COLO668 (cell line): ENCODE results near the gene SLC6A3.
A peak's percentile ranks its signal among the peaks of the same experiment; 100 is the strongest.

Source experiments
- DNase-seq: peaks from one replicate; lab custom pipeline; 2025; ENCODE audit not compliant: unreplicated experiment; lab: John Stamatoyannopoulos, UW

Gene SLC6A3

DNA sequence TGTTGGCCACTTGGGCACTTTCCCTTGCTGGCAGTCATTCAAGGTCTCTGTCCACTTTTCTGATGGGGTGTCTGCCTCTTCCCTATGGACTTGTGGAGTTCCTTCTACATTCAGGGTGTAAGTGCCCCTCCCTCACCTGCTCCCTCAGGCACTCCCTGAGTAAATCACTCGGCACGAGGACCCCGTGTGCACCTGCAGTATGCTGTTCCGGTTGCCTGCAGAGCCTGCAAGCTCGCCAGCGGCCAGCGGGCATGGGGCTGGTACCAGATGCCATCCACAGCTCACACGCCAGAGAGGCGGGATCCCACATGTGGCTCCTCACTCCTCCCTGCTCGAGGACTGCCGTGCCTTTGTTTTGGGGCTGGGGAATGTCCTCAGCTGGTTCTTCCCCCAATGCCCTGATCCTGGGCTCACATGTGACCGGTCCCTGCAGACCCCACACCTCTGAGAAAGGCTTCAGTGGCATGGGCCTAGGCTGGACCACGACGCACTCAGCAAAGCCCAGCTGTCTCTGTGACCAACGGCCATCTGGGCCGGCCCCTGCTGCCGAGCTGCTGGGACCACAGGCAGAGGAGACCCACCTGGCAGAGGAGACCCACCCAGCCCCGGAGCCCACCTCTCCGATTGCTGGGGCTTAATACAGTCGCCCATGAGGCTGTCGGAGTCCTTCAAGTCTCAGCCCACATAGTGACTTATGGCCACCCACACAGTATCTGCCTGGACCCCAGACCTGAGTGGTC, 54.2 kb downstream of the SLC6A3 start:
- peak; percentile 21 for DNase-seq

GRCh38 chr5:1390333-1390732, 54.9 kb downstream of the SLC6A3 start:
- no peak for DNase-seq

- no peak for DNase-seq
Measured at GRCh38 chr5:1388383-1388967, 56.8 kb downstream of the SLC6A3 start.

DNA sequence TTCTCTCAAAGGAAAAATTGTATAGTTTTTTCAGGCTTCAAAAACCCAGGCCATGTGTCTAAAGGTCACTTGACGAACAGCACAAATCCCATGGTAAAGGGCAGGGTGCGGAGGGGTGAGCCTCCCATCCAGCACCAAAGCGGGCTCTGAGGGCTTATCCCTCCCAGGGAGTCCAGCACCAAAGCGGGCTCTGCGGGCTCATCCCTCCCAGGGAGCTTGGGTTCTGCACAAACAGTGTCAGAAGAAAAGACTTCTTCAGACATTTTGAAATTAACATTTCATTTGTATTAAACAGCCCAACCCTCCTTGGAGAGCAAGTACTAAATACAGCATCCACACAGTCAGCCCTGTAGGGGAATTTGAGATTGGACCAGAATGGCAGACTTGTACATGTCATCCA, 57.4 kb downstream of the SLC6A3 start:
- DNase-seq: no peak

- DNase-seq: peak; percentile 56
Measured at GRCh38 chr5:1387059-1387755, 58.0 kb downstream of the SLC6A3 start.

DNA sequence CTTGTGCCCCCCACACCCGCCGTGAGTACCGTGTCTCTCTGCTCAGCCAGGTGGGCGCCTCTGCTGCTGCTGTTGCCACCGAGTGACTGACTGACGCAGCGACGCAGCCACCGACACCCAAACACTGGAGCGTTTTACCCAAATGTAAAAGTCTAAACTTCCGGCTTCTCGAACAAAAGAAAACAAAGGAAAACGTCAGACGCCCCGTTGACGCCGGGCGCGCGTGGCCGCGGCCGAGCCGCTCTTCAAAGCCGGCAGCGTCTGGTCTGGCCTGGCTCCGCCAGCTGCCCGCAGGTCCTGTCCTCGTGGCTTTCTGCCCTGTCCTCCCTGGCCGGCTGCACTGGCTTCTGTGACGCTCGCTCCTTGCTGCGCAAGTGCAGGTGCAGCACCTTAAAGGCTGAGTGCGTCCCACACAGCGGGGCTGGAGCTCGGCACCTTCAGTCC, 58.9 kb downstream of the SLC6A3 start:
- DNase-seq: peak; percentile 88

GRCh38 chr5:1385395-1386273, 59.6 kb downstream of the SLC6A3 start:
- peak; percentile 98 for DNase-seq

DNA sequence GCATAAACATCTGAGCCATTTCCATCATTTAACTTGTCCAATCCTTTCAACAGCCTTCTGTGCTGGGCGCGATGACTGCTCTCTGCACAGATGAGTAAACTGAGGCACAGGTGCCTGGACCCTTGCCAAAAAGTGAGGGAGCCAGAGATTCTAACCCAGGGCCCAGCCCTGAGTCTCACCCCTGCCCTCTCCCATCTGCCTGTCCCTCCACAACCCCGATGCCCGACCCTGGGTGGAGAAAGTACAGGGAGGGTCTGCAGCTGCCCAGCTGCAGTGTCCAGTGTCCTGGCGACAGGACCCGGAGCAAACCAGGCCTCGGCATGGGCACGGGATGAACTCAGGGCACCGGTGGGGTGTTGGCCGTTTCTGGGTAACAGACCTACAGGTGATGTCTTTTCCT, 60.7 kb downstream of the SLC6A3 start:
- no peak for DNase-seq

- DNase-seq: peak; percentile 86
Measured at GRCh38 chr5:1383886-1384401, 61.3 kb downstream of the SLC6A3 start.

DNA sequence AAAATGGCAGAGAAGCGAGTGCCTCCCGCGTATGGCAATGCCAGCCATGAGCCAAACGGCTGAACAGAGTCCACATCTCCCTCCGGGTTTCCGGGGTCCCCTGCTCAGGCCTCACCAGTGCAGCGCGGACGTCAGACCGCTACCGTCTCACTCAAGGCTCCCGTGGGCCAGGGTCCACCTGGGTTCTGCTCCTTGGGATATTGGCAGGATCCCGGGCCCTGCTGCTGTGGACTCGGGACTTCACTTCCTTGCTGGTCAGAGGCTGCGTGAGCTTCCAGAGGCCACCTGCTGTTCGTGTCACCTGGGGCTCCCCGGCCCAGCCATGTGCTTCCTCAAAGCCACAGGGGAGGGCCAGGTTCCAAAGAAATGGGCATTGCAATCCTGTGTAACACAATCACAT, 61.9 kb downstream of the SLC6A3 start:
- DNase-seq: peak; percentile 55

DNA sequence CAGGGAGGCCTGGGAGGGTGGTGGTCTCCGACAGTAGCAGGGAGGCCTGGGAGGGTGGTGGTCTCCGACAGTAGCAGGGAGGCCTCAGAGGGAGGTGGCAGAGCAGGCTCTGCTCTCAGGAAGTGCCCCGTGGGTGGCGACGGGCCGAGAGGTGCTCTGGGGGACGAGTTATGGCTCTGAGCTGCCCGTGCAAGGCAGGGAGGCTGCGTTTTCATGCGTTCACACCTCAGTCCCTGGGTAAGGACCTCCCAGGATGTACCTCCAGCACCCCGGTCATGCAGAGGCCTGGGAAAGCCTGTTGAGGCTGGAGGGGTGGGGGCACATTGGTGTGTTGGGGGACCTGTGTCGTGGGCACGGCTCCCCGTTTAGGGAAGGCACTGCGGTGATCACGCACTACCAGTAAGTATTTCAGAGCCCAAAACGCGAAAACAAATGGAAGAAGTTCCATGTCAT, 63.0 kb downstream of the SLC6A3 start:
- DNase-seq: no peak

DNA sequence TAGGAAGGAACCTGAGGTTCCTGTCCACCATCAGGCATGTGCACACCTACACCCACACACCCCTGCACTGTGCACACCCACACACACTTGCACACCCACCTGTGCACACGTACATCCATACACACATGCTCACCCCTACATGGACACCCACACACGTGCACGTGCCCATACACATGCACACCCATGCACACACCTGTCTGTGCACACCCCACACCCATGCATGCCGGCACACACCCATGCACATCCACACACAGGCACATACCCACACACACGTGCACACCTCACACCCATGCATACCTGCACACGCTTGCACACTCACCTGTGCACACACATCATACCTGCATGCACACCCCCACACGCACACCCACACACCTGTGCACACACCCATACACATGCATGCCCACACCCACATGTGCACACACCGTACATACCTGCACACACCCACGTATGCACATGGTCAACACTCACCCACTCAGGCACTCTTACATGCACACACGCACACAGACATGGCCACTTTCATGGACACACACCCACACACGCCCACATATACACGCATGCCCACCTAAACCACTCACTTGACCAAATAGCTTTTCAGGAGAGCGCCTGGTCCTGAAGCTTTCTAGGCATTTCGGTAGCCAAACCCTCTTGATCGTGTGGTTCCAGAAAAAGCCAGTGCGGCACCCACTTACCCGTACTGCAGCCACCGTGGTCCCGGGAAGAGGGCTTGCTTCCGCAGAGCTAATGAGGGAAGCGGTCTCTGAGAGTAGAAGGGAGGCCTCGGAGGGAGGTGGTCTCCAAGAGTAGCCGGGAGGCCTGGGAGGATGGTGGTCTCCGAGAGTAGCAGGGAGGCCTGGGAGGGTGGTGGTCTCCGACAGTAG, 63.6 kb downstream of the SLC6A3 start:
- no peak for DNase-seq

- peak; percentile 46 for DNase-seq
Measured at GRCh38 chr5:1380910-1381309, 64.3 kb downstream of the SLC6A3 start.

GRCh38 chr5:1380011-1380817, 65.0 kb downstream of the SLC6A3 start:
- peak; percentile 85 for DNase-seq

- DNase-seq: no peak
Measured at GRCh38 chr5:1378866-1379659, 66.2 kb downstream of the SLC6A3 start.

- no peak for DNase-seq
Measured at GRCh38 chr5:1378096-1378495, 67.1 kb downstream of the SLC6A3 start.

DNA sequence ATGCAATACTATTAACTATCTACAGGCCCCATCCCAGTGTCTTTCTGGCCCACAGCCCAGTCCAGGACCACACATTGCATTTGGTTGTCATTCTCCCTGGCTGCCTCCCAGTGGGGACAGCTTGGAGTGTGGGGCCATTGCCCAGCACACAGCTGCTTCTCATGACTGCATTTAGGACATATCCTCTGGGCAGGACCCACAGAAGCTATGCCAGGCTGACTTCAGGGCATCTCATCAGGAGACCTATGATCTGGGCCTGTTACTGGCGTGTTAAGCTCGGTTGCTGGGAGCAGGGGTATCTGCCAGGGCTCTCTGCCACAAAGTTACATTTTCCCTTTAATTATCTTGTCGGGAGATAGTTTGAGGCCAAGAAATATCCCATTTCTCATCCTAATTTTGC, 68.3 kb downstream of the SLC6A3 start:
- no peak for DNase-seq
